RWPE1 (cell line): ENCODE data around the gene LILRB5.
"Not testable (repeated sequence)": the region's sequence is repeated elsewhere in the genome, so short reads cannot be mapped to it uniquely, and the experiment has no call there.

Source experiments
- CTCF ChIA-PET: fragments of 350-600 bp; sonication (Branson Sonifier 250); formaldehyde crosslinking; extraction: SDS; loops from one replicate; lab custom pipeline; 2021; lab: Yijun Ruan, JAX
- POLR2A ChIA-PET: fragments of 400-600 bp; formaldehyde crosslinking; extraction: SDS; loops from one replicate; lab custom pipeline; 2020; ENCODE audit warnings: antibody characterized with exemption; ENCODE audit not compliant: low non-redundant PET; lab: Yijun Ruan, JAX
- DNase-seq: peaks from one replicate; pipeline ENCODE4 v3.0.0; 2012; ENCODE audit warnings: low spot score
- H3K27ac ChIP-seq: fragments of 450-650 bp; 2 replicates; pipeline ENCODE4 v1.5.1; 2017
- CTCF ChIP-seq: fragments of 450-650 bp; conservative IDR thresholded peaks from 2 replicates; pipeline ENCODE4 v1.5.1; 2017; ENCODE audit warnings: low read depth, mild to moderate bottlenecking

The LILRB5 gene

GRCh38 chr19:54209058-54209810, 47.8 kb downstream of the LILRB5 start:
- CTCF ChIA-PET = no interaction called here

GRCh38 chr19:54208784-54209057, 48.4 kb downstream of the LILRB5 start:
- POLR2A ChIA-PET = no interaction called here
- DNase-seq = no peak
- H3K27ac ChIP-seq = peak overlapping the region; percentile 85
- no peak for TF ChIP-seq CTCF
- CTCF ChIA-PET = no interaction called here

More at GRCh38 chr19:54209058-54209810, 47.8 kb downstream of the LILRB5 start:
- POLR2A ChIA-PET = no interaction called here
- peak overlapping the region; percentile 85 for H3K27ac ChIP-seq
- no peak for TF ChIP-seq CTCF
- no peak for DNase-seq

- CTCF ChIA-PET = no interaction called here
- DNase-seq = no peak
- POLR2A ChIA-PET = no interaction called here
- H3K27ac ChIP-seq = peak overlapping the region; percentile 85
- no peak for TF ChIP-seq CTCF
These were observed 48.9 kb downstream of the LILRB5 start for GRCh38 chr19:54207983-54208783.

- TF ChIP-seq CTCF = no peak
- POLR2A ChIA-PET = no interaction called here
- DNase-seq = no peak
- CTCF ChIA-PET = no interaction called here
- H3K27ac ChIP-seq = peak overlapping the region; percentile 85
These were observed 49.4 kb downstream of the LILRB5 start for GRCh38 chr19:54207676-54207982.

- DNase-seq, CTCF ChIA-PET, POLR2A ChIA-PET: not testable (repeated sequence)
- peak overlapping the region; percentile 85 for H3K27ac ChIP-seq
These were observed 49.9 kb downstream of the LILRB5 start for GRCh38 chr19:54207193-54207592.

GRCh38 chr19:54206831-54207177, 50.3 kb downstream of the LILRB5 start:
- H3K27ac ChIP-seq = peak overlapping the region; percentile 85
- DNase-seq = no peak
- TF ChIP-seq CTCF = no peak
- ChIA-PET POLR2A (no interaction called here), CTCF (interaction anchor here (0.6 kb wide), 1 partner anchor 86 kb away, joined by 3 read pairs; no protein-coding TSS in a partner anchor)
